HG02840 (cell line): Measurements from ENCODE around the gene TXK.
A peak's percentile ranks its signal among the peaks of the same experiment; 100 is the strongest.

Experiments
- ATAC-seq: cut with Tn5 transposase; IDR thresholded peaks from one replicate; pipeline ENCODE4 v1.9.1; 2021; ENCODE audit warnings: mild to moderate bottlenecking, moderate library complexity, moderate number of reproducible peaks; ENCODE audit not compliant: unreplicated experiment, low FRiP score

TXK gene

GRCh38 chr4:48065587-48066052, 68.4 kb downstream of the TXK start:
- ATAC-seq = peak; percentile 60

- no peak for ATAC-seq
Measured at GRCh38 chr4:48064349-48064748, 69.7 kb downstream of the TXK start.

- ATAC-seq = no peak
Measured at GRCh38 chr4:48058617-48059530, 75.2 kb downstream of the TXK start.

- no peak for ATAC-seq
Measured at GRCh38 chr4:48051078-48051477, 83.0 kb downstream of the TXK start.

- ATAC-seq = no peak
Measured at GRCh38 chr4:48049483-48049882, 84.6 kb downstream of the TXK start.

GRCh38 chr4:48047896-48048295, 86.2 kb downstream of the TXK start:
- ATAC-seq = no peak

- ATAC-seq = peak; percentile 97
Measured at GRCh38 chr4:48047421-48047844, 86.6 kb downstream of the TXK start.

- ATAC-seq = no peak
Measured at GRCh38 chr4:48046059-48046458, 88.0 kb downstream of the TXK start.

GRCh38 chr4:48044298-48044697, 89.8 kb downstream of the TXK start:
- no peak for ATAC-seq

- ATAC-seq = no peak
Measured at GRCh38 chr4:48043504-48043903, 90.5 kb downstream of the TXK start.

- no peak for ATAC-seq
Measured at GRCh38 chr4:48042979-48043461, 91.0 kb downstream of the TXK start.

GRCh38 chr4:48041535-48042137, 92.4 kb downstream of the TXK start:
- ATAC-seq = no peak

GRCh38 chr4:48039561-48039960, 94.5 kb downstream of the TXK start:
- no peak for ATAC-seq

GRCh38 chr4:48038666-48039065, 95.4 kb downstream of the TXK start:
- ATAC-seq = no peak

- no peak for ATAC-seq
Measured at GRCh38 chr4:48037117-48037462, 97.0 kb downstream of the TXK start.

- no peak for ATAC-seq
Measured at GRCh38 chr4:48035952-48036351, 98.1 kb downstream of the TXK start.

GRCh38 chr4:48033825-48034413, 100.1 kb downstream of the TXK start:
- ATAC-seq = no peak

GRCh38 chr4:48033412-48033811, 100.6 kb downstream of the TXK start:
- no peak for ATAC-seq

GRCh38 chr4:48032721-48033120, 101.3 kb downstream of the TXK start:
- ATAC-seq = no peak

- no peak for ATAC-seq
Measured at GRCh38 chr4:48031802-48032525, 102.1 kb downstream of the TXK start.

- no peak for ATAC-seq
Measured at GRCh38 chr4:48030470-48030869, 103.6 kb downstream of the TXK start.
